ENCODE data around the gene SCAMP2.

DNA sequence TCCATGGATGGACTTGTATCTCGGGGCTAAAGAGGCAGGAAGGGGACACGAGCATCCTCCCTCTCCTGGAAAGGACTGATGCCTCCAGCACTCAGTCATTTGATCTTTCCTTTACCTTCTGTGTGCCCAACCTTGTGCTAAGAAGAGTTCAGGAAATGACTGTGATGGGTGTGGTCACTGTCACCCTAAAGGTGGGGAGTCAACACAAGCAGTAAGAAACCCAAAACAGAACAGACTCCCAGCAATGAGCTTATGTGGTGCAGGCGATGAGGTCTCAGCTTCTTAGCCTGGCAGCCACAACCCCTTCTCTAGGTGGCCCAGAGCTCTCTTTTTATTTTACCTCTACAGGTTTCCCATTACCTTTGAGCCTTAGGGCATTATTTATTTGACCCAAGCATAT, 20.5 kb upstream of the SCAMP2 start:
- TF ChIP-seq, protein P1, sequence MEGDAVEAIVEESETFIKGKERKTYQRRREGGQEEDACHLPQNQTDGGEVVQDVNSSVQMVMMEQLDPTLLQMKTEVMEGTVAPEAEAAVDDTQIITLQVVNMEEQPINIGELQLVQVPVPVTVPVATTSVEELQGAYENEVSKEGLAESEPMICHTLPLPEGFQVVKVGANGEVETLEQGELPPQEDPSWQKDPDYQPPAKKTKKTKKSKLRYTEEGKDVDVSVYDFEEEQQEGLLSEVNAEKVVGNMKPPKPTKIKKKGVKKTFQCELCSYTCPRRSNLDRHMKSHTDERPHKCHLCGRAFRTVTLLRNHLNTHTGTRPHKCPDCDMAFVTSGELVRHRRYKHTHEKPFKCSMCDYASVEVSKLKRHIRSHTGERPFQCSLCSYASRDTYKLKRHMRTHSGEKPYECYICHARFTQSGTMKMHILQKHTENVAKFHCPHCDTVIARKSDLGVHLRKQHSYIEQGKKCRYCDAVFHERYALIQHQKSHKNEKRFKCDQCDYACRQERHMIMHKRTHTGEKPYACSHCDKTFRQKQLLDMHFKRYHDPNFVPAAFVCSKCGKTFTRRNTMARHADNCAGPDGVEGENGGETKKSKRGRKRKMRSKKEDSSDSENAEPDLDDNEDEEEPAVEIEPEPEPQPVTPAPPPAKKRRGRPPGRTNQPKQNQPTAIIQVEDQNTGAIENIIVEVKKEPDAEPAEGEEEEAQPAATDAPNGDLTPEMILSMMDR (IDR thresholded peaks at IDR 0.05) = no peak
- TF ChIP-seq POLR2A (IDR thresholded peaks at IDR 0.05) = no peak
